ENCODE data around the gene BIRC7. TPM values are rescaled to one million over a fixed set of nuclear protein-coding genes. Genes with fewer than 3 reads are reported as not detected.

The BIRC7 gene
- total RNA-seq, 1 donor from 2014 or later: not detected

DNA sequence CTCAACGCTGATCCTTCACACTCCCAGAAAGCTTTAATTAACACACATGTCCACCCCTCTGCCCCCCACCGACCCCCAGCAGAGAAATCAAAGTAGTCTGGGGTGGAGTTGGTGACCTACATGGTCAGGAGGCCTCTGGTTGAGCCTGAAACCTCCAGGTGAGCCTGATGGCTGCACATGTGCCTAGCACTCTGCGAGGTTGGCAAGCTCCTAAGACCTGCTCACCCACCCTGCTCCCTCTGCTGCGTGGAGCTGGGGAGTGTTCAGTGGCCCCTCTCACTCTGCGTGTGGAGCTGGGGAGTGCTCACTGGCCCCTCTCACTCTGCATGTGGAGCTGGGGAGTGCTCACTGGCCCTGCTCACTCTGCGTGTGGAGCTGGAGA is 11.9 kb upstream of the BIRC7 start:
- H3K27me3 ChIP-seq (ENCODE audit: control insufficient read depth, insufficient read depth, low read length): peaks cover 5% of the 10 kb centered on the region
- no peak for DNase-seq (ENCODE audit: low read depth)
- TF ChIP-seq, protein P1, sequence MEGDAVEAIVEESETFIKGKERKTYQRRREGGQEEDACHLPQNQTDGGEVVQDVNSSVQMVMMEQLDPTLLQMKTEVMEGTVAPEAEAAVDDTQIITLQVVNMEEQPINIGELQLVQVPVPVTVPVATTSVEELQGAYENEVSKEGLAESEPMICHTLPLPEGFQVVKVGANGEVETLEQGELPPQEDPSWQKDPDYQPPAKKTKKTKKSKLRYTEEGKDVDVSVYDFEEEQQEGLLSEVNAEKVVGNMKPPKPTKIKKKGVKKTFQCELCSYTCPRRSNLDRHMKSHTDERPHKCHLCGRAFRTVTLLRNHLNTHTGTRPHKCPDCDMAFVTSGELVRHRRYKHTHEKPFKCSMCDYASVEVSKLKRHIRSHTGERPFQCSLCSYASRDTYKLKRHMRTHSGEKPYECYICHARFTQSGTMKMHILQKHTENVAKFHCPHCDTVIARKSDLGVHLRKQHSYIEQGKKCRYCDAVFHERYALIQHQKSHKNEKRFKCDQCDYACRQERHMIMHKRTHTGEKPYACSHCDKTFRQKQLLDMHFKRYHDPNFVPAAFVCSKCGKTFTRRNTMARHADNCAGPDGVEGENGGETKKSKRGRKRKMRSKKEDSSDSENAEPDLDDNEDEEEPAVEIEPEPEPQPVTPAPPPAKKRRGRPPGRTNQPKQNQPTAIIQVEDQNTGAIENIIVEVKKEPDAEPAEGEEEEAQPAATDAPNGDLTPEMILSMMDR (IDR thresholded peaks at IDR 0.05; ENCODE audit: insufficient read depth, low read length, severe bottlenecking): no peak
- H3K4me3 ChIP-seq (ENCODE audit: low read depth, low read length): no peak overlapping the region
- no peaks in the 10 kb centered on the region for H3K36me3 ChIP-seq (ENCODE audit: control insufficient read depth, insufficient read depth, low read length)
- FAIRE-seq: no peak

DNA sequence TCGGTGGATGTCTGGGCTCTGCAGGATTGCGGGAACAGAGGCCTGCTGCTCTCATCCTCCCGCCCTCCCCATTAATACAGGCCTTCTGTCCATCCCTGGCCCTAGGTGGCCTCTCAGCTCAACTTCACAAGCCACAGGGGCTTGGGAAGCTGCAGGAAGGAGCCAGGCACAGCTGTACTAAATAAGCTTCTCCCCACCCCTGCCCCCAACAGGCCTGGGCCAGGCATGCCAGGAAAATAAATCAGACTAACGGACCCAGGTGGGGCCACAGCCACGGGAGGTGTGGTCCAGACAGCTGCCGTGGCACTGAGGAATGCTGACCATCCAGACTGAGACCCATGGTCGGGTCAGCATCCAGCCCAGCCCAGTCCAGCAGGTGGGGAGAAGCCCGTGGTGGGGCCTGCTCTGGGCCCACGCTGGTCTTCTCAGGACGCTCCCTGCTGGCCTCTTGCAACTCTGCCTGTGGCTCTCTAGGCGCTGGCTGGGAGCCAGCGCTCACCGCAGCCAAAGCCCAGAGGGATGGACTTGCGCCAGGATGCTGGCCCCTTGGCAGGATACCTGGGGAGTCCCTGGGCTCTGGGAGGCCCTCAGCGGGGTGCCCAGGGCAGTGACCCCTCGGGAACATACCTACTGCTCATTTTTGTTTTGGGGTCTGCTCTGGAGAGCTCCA is 11.2 kb upstream of the BIRC7 start:
- Histone ChIP-seq H3K4me3 (ENCODE audit: low read depth, low read length) (no peak overlapping the region), H3K27me3 (ENCODE audit: control insufficient read depth, insufficient read depth, low read length) (peaks cover 5% of the 10 kb centered on the region), H3K36me3 (ENCODE audit: control insufficient read depth, insufficient read depth, low read length) (no peaks in the 10 kb centered on the region)
- TF ChIP-seq, protein P1 (IDR thresholded peaks at IDR 0.05; ENCODE audit: insufficient read depth, low read length, severe bottlenecking): peak; percentile 53
- DNase-seq (ENCODE audit: low read depth): peak; percentile 36
- no peak for FAIRE-seq

DNA sequence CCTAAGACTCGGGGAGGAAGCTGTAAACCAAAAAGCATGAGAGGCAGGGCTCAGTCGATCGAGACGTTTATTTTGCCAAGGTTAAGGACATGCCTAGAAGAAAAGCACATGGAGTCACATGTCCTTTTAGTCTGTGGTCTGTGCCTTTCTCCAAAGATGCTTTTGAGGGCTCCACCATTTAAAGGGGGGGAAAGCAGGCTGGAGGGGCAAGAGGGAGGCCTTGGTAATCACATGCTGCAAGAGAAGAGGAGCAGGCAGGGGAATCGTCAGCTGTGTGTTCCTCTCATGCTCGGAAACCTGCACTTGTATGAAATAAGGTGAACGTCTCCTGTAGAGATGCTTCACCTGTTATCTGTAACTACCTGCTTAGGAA is 10.6 kb upstream of the BIRC7 start:
- no peaks in the 10 kb centered on the region for H3K36me3 ChIP-seq (ENCODE audit: control insufficient read depth, insufficient read depth, low read length)
- peaks cover 3% of the 10 kb centered on the region for H3K27me3 ChIP-seq (ENCODE audit: control insufficient read depth, insufficient read depth, low read length)
- TF ChIP-seq, protein P1 (IDR thresholded peaks at IDR 0.05; ENCODE audit: insufficient read depth, low read length, severe bottlenecking): no peak
- no peak overlapping the region for H3K4me3 ChIP-seq (ENCODE audit: low read depth, low read length)
- no peak for DNase-seq (ENCODE audit: low read depth)
- no peak for FAIRE-seq

DNA sequence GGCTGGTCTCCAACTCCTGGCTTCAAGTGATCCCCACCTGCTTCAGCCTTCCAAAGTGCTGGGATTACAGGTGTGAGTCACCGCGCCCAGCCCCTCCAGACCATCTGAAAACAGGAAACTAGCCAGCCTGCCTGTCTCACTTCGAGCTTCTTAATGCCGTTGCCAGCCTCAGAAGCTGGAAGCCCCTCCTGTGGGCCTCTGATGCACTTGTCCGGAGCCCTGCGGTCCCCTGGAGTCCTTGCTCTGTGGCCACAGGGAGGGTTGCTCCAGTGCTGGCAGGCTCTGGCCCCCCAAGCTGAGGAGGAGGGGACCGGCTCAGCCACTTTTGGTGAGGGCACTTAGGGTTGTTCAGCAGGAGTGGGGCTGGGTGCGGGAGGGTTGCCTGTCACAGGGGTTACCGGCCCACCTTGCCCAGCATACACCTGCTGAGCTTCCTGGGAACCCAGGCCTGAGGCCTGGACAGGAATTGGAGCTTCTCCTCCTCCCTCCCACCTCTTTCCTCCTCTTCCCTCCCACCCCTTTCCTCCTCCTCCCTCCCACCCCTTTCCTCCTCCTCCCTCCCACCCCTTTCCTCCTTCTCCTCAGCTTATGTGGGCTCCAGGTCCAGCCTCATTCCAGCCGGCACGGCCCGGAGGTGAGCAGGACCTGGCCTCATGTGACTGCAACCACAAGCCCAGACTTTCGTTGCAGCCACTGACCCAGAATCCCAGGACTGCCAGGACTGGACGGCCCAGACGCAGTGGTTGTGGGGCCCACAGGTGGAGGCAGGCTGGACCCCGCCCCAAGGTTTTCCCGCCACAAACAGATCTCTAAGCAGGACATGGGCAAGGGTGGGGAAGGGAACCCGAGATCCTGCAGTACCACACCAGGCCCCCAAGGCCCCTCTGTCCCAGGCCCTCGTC is 9.4 kb upstream of the BIRC7 start:
- TF ChIP-seq, protein P1 (IDR thresholded peaks at IDR 0.05; ENCODE audit: insufficient read depth, low read length, severe bottlenecking): no peak
- Histone ChIP-seq H3K27me3 (ENCODE audit: control insufficient read depth, insufficient read depth, low read length) (no peaks in the 10 kb centered on the region), H3K4me3 (ENCODE audit: low read depth, low read length) (no peak overlapping the region), H3K36me3 (ENCODE audit: control insufficient read depth, insufficient read depth, low read length) (no peaks in the 10 kb centered on the region)
- DNase-seq (ENCODE audit: low read depth) (no peak), FAIRE-seq (no peak)

DNA sequence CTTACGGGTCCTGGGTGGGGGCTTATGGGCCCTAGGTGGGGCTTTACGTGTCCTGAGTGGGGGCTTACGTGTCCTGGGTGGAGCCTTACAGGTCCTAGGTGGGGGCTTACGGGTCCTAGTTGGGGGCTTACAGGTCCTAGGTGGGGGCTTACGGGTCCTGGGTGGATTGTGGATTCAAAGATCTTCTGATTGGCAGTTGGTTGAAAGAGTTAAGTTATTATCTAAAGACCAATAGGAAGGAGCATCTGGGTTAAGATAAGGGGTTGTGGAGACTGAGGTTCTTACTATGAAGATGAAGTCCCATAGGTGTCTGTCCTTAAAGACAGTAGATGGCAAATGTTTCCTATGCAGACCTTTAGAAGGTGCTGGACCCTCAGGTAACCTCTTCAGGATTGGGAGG is 8.4 kb upstream of the BIRC7 start:
- TF ChIP-seq, protein P1 (IDR thresholded peaks at IDR 0.05; ENCODE audit: insufficient read depth, low read length, severe bottlenecking): no peak
- no peak overlapping the region for H3K4me3 ChIP-seq (ENCODE audit: low read depth, low read length)
- no peaks in the 10 kb centered on the region for H3K27me3 ChIP-seq (ENCODE audit: control insufficient read depth, insufficient read depth, low read length)
- no peak for FAIRE-seq
- no peaks in the 10 kb centered on the region for H3K36me3 ChIP-seq (ENCODE audit: control insufficient read depth, insufficient read depth, low read length)
- no peak for DNase-seq (ENCODE audit: low read depth)

All from bronchial epithelial cell (primary cell).